Esophagus muscularis mucosa (tissue), 4 donors: ENCODE measurements around the gene TRAF5. TPM values are rescaled to one million over a fixed set of nuclear protein-coding genes. Genes with fewer than 3 reads are reported as not detected.

ENCODE experiments used
- DNase-seq: peaks from one replicate; pipeline ENCODE4 v3.0.0-alpha.2; 2017; ENCODE audit errors: extremely low spot score
- H3K27ac ChIP-seq, 4 donors: fragments of 200-600 bp; sonication (generic); replicated peaks in 1 of 4; 1 replicate in 3 of 4; 2 replicates in 1 of 4; pipeline ENCODE4 v1.5.1; 2016 to 2019; ENCODE audit warnings: mild to moderate bottlenecking in 1 of 4
- H3K27me3 ChIP-seq, 4 donors: fragments of 200-600 bp; sonication (generic); one replicate each; pipeline versions ENCODE4 v1.5.1 to v1.6.0; 2016 to 2019
- H3K36me3 ChIP-seq, 4 donors: fragments of 200-600 bp; sonication (generic); one replicate each; pipeline ENCODE4 v1.5.1; 2016 to 2019
- H3K4me1 ChIP-seq, 4 donors: fragments of 200-600 bp; sonication (generic); one replicate each; pipeline ENCODE4 v1.5.1; 2016 to 2019
- H3K4me3 ChIP-seq, 4 donors: fragments of 200-600 bp; sonication (generic); 1 replicate in 2 of 4; 2 replicates in 2 of 4; pipeline ENCODE4 v1.5.1; 2016 to 2019; ENCODE audit warnings: mild to moderate bottlenecking in 4 of 4, moderate library complexity in 1 of 4
- H3K9me3 ChIP-seq, 4 donors: fragments of 200-600 bp; sonication (generic); 1 replicate in 3 of 4; 2 replicates in 1 of 4; pipeline ENCODE4 v1.5.1; 2016 to 2019
- EP300 ChIP-seq: sonication (generic); formaldehyde crosslinking; IDR thresholded peaks from one replicate; pipeline ENCODE4 v1.6.1; 2017; ENCODE audit warnings: antibody characterized with exemption
- POLR2A ChIP-seq: fragments of 450-650 bp; IDR thresholded peaks from one replicate; pipeline ENCODE4 v1.6.1; 2017; ENCODE audit warnings: antibody characterized with exemption, moderate library complexity, mild to moderate bottlenecking, low read depth
- POLR2AphosphoS5 ChIP-seq, 2 donors: sonication (generic); formaldehyde crosslinking; IDR thresholded peaks; one replicate each; pipeline ENCODE4 v1.6.1; 2017; ENCODE audit warnings: antibody characterized with exemption in 2 of 2
- WGBS: methylation state at CpG from one replicate; pipeline ENCODE4 v1.1.5; 2018; 5-methylcytosine and 5-hydroxymethylcytosine counted together
- intact Hi-C: fragments of 100-400 bp; cut with DNase I; formaldehyde crosslinking; loops from one replicate; pipeline ENCODE4 v1.15.1; 2023
- total RNA-seq, 4 donors: library from RNA; depleted of rRNA; stranded (reverse); fragments of >200 nt; gene quantifications; one replicate each; pipeline versions ENCODE4 v1.1.0 to v1.2.1, GENCODE V29; 2016
- TF ChIP-seq, protein P1 (sequence below), 3 experiments: fragments of 200-600 bp in 2 of 3; fragments of 450-650 bp in 1 of 3; sonication (generic) in 2 of 3; IDR thresholded peaks; one replicate each; pipeline ENCODE4 v1.5.1; 2017 to 2019; ENCODE audit warnings: antibody characterized with exemption in 3 of 3, mild to moderate bottlenecking in 2 of 3, moderate library complexity in 1 of 3

TRAF5 gene
- total RNA-seq, 4 donors from 2014 or later, result 14.9 to 29.7 (median 23.9) TPM

DNA sequence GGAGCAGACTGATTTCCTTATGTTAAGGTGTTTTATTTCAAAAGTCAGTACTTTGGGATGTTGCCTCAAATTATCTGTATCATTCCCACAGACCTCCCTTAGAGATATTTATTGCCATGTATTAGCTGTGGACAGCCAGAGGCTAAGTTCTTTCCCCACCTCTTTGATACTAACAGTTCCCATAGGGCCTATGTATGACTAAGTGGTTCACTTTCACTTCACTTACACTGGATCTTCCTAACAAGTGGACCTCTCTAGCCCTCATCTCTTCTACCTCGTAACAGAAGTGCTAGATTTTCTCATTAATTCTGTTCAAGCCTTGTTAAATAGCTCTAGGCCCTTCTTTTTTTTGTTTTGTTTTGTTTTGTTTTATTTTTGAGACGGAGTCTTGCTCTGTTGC lies 6.2 kb downstream of the TRAF5 start:
- no peak for DNase-seq
- H3K27me3 ChIP-seq, result no peaks in the 10 kb centered on the region
- TF ChIP-seq EP300 (no peak), POLR2A (no peak), POLR2AphosphoS5 (IDR thresholded peaks at IDR 0.05) (no peak)
- TF ChIP-seq, protein P1, sequence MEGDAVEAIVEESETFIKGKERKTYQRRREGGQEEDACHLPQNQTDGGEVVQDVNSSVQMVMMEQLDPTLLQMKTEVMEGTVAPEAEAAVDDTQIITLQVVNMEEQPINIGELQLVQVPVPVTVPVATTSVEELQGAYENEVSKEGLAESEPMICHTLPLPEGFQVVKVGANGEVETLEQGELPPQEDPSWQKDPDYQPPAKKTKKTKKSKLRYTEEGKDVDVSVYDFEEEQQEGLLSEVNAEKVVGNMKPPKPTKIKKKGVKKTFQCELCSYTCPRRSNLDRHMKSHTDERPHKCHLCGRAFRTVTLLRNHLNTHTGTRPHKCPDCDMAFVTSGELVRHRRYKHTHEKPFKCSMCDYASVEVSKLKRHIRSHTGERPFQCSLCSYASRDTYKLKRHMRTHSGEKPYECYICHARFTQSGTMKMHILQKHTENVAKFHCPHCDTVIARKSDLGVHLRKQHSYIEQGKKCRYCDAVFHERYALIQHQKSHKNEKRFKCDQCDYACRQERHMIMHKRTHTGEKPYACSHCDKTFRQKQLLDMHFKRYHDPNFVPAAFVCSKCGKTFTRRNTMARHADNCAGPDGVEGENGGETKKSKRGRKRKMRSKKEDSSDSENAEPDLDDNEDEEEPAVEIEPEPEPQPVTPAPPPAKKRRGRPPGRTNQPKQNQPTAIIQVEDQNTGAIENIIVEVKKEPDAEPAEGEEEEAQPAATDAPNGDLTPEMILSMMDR (IDR thresholded peaks at IDR 0.05), result no peak
- no peak overlapping the region for H3K27ac ChIP-seq
- peaks cover 12 to 99% (median 94%) of the 10 kb centered on the region in 4 donors for H3K4me1 ChIP-seq
- intact Hi-C loops, result no loop called here
- H3K4me3 ChIP-seq, result no peak overlapping the region
- no peaks in the 10 kb centered on the region for H3K9me3 ChIP-seq
- H3K36me3 ChIP-seq, result no peaks in the 10 kb centered on the region
- 86% methylated on average over 2 of the region's 2 CpGs for WGBS

DNA sequence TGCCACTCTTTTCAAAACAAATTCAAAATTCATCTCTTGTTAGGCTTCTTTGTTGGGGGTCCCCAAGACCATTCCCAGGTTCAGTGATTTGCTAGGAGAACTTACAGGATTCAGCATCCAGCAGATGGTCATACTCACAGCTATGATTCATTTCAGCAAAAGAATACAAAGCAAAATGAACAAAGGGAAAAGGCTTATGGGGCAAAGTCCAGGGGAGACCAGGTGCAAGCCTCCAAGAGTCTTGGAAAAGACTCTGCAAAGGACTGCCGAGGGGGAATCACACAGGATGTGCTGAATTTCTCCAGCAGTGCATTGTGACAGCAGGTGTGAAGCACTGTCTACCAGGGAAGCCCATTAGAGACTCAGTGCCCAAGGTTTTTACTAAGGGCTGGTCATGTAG lies 7.3 kb downstream of the TRAF5 start:
- peaks cover 10 to 99% (median 90%) of the 10 kb centered on the region in 4 donors for H3K4me1 ChIP-seq
- 40% methylated on average over 1 of the region's 1 CpG for WGBS
- H3K4me3 ChIP-seq, result no peak overlapping the region
- no peak for TF ChIP-seq EP300
- no peak for TF ChIP-seq POLR2AphosphoS5 (IDR thresholded peaks at IDR 0.05)
- TF ChIP-seq POLR2A, result no peak
- TF ChIP-seq, protein P1 (IDR thresholded peaks at IDR 0.05), result no peak
- intact Hi-C loops, result no loop called here
- H3K27ac ChIP-seq, result no peak overlapping the region
- H3K9me3 ChIP-seq, result no peaks in the 10 kb centered on the region
- peaks cover 0 to 2% (median 0%) of the 10 kb centered on the region in 4 donors for H3K36me3 ChIP-seq
- DNase-seq, result no peak
- H3K27me3 ChIP-seq, result no peaks in the 10 kb centered on the region

DNA sequence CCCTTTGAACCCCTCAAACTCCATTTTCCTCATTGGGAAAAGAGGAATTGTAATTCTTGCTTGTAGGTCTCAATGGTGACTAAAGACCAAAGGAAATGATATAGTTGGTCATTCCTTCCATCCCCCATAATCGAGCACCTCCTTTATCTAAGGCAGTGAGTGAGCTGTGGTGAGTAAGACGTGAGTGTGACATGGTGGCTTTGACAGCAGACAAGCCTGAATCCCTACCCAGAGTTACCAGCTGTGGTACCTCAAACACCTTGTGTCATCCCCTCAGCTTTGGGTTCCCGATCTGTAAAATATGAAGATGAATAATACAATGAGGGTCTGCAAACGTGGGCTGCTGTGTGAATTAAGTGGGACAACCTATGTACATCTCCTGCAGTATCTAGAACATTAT lies 8.4 kb downstream of the TRAF5 start:
- Histone ChIP-seq H3K4me3 (no peak overlapping the region), H3K27me3 (no peaks in the 10 kb centered on the region), H3K4me1 (peaks cover 10 to 99% (median 89%) of the 10 kb centered on the region in 4 donors), H3K9me3 (no peaks in the 10 kb centered on the region), H3K36me3 (peaks cover 0 to 4% (median 0%) of the 10 kb centered on the region in 4 donors), H3K27ac (no peak overlapping the region)
- DNase-seq, result no peak
- 64% methylated on average over 4 of the region's 4 CpGs for WGBS
- no peak for TF ChIP-seq POLR2AphosphoS5 (IDR thresholded peaks at IDR 0.05)
- no peak for TF ChIP-seq EP300
- TF ChIP-seq, protein P1 (IDR thresholded peaks at IDR 0.05), result no peak
- TF ChIP-seq POLR2A, result no peak
- intact Hi-C loops, result loop anchor here (5.0 kb wide), 1 partner anchor 42 kb away; no protein-coding TSS in a partner anchor

- H3K27ac ChIP-seq, result no peak overlapping the region
- intact Hi-C loops, result loop anchor here (5.0 kb wide), 1 partner anchor 42 kb away; no protein-coding TSS in a partner anchor
- TF ChIP-seq EP300 (no peak), POLR2A (no peak), POLR2AphosphoS5 (IDR thresholded peaks at IDR 0.05) (no peak)
- TF ChIP-seq, protein P1 (IDR thresholded peaks at IDR 0.05), result no peak
Observed at GRCh38 chr1:211335522-211336157, 9.0 kb downstream of the TRAF5 start.

More at GRCh38 chr1:211335522-211336157, 9.0 kb downstream of the TRAF5 start:
- 71% methylated on average over 3 of the region's 3 CpGs for WGBS
- H3K27me3 ChIP-seq, result no peaks in the 10 kb centered on the region
- H3K4me3 ChIP-seq, result no peak overlapping the region
- no peak for DNase-seq
- H3K4me1 ChIP-seq, result peaks cover 10 to 97% (median 86%) of the 10 kb centered on the region in 4 donors
- H3K36me3 ChIP-seq, result peaks cover 0 to 4% (median 0%) of the 10 kb centered on the region in 4 donors
- H3K9me3 ChIP-seq, result no peaks in the 10 kb centered on the region
